ENCODE measurements around the gene FBXO21. TPM values are rescaled to one million over a fixed set of nuclear protein-coding genes. Genes with fewer than 3 reads are reported as not detected.

The FBXO21 gene
- total and polyA plus RNA-seq, 2 donors (not counting 1 experiment from before 2014, with no cell fraction given), result 31.3 to 81.3 TPM

DNA sequence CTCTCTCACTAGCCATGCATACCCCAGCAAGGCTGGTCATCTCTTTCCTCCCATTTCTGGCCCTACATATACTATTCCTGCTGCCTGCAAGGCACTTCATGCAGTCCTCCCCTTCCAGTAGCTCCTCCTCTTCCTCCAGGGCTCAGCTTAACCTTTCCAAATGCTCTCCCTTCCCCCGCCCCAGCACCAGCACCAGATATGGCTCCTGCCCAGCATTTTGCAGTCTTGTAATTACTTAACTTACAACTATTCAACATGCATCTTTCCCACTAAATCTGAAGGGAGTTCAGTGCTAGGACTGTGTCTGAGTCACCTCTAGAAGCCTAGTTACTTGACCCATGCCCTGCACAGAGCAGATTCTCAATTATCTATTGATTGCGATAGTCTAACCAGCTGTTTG, 1.8 kb upstream of the FBXO21 start:
- Histone ChIP-seq H2AFZ (ENCODE audit: low read length) (no peak overlapping the region), H3K4me1 (ENCODE audit: control insufficient read depth, extremely low read depth, insufficient read depth, low read length) (no peaks in the 10 kb centered on the region), H3K79me2 (ENCODE audit: control insufficient read depth, insufficient read depth, low read length) (peaks cover 14% of the 10 kb centered on the region), H4K20me1 (ENCODE audit: control insufficient read depth, extremely low read depth, insufficient read depth, low read length) (no peaks in the 10 kb centered on the region), H3K36me3 (ENCODE audit: control insufficient read depth, insufficient read depth, low read length) (no peaks in the 10 kb centered on the region), H3K9me3 (ENCODE audit: control insufficient read depth, insufficient read depth, low read depth, low read length) (no peaks in the 10 kb centered on the region), H3K27ac (ENCODE audit: insufficient read depth, low read length) (no peak overlapping the region), H3K9ac (ENCODE audit: insufficient read depth, low read length) (no peak overlapping the region), H3K4me3 (replicated peaks in 1 of 4; ENCODE audit: control extremely low read depth in 1 of 4, insufficient read depth in 1 of 4, low read depth in 3 of 4, low read length in 4 of 4) (no peak overlapping the region), H3K4me2 (ENCODE audit: extremely low read depth, insufficient read depth, low read length) (no peak overlapping the region), H3K27me3 (ENCODE audit: control insufficient read depth, insufficient read depth, low read length) (no peaks in the 10 kb centered on the region)
- TF ChIP-seq EZH2 (IDR thresholded peaks at IDR 0.05; ENCODE audit: low read length, missing control alignments), result no peak
- TF ChIP-seq, protein P1, sequence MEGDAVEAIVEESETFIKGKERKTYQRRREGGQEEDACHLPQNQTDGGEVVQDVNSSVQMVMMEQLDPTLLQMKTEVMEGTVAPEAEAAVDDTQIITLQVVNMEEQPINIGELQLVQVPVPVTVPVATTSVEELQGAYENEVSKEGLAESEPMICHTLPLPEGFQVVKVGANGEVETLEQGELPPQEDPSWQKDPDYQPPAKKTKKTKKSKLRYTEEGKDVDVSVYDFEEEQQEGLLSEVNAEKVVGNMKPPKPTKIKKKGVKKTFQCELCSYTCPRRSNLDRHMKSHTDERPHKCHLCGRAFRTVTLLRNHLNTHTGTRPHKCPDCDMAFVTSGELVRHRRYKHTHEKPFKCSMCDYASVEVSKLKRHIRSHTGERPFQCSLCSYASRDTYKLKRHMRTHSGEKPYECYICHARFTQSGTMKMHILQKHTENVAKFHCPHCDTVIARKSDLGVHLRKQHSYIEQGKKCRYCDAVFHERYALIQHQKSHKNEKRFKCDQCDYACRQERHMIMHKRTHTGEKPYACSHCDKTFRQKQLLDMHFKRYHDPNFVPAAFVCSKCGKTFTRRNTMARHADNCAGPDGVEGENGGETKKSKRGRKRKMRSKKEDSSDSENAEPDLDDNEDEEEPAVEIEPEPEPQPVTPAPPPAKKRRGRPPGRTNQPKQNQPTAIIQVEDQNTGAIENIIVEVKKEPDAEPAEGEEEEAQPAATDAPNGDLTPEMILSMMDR (conservative IDR thresholded peaks at IDR 0.05 in 1 of 2, IDR thresholded peaks at IDR 0.05 in 1 of 2; ENCODE audit: low read depth in 1 of 2, low read length in 2 of 2), result no peak
- no peak for DNase-seq (ENCODE audit: low read depth in 2 of 2)

DNA sequence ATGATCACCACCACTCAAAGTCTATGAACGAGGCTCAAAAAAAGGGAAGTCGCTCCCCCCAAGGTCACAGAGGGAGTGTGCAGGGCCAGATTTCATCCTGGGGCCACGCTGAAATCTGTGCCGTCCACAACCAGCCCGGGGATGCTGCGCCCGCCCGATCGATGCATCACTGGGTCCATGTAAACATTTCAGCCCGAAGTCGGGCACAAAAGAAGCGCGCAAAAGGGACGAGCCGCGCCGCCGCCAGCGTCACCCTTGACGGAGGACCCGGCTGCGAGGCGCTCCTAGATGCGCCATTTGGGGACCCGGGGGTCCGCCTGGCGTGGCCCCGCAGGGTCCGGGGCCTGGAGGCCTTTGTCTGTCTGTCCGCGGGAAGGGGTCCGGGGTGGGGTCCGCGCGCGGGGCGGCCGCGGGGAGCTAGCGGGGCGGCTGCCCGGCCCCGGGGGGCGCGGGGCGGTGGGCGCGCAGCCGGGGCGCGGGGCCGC, 503 bp downstream of the FBXO21 start:
- H3K4me1 ChIP-seq (ENCODE audit: control insufficient read depth, extremely low read depth, insufficient read depth, low read length), result no peaks in the 10 kb centered on the region
- peak overlapping the region; percentile 82 to 94 (median 84) for H3K4me3 ChIP-seq (replicated peaks in 1 of 4; ENCODE audit: control extremely low read depth in 1 of 4, insufficient read depth in 1 of 4, low read depth in 3 of 4, low read length in 4 of 4)
- peak; percentile 35 to 40 for DNase-seq (ENCODE audit: low read depth in 2 of 2)
- no peaks in the 10 kb centered on the region for H3K36me3 ChIP-seq (ENCODE audit: control insufficient read depth, insufficient read depth, low read length)
- peak overlapping the region; percentile 71 for H3K9ac ChIP-seq (ENCODE audit: insufficient read depth, low read length)
- peak overlapping the region; percentile 58 for H3K27ac ChIP-seq (ENCODE audit: insufficient read depth, low read length)
- H3K27me3 ChIP-seq (ENCODE audit: control insufficient read depth, insufficient read depth, low read length), result no peaks in the 10 kb centered on the region
- H3K9me3 ChIP-seq (ENCODE audit: control insufficient read depth, insufficient read depth, low read depth, low read length), result no peaks in the 10 kb centered on the region
- peak overlapping the region; percentile 96 for H3K4me2 ChIP-seq (ENCODE audit: extremely low read depth, insufficient read depth, low read length)
- peak overlapping the region; percentile 96 for H2AFZ ChIP-seq (ENCODE audit: low read length)
- no peak for TF ChIP-seq EZH2 (IDR thresholded peaks at IDR 0.05; ENCODE audit: low read length, missing control alignments)
- TF ChIP-seq, protein P1 (conservative IDR thresholded peaks at IDR 0.05 in 1 of 2, IDR thresholded peaks at IDR 0.05 in 1 of 2; ENCODE audit: low read depth in 1 of 2, low read length in 2 of 2), result no peak
- H4K20me1 ChIP-seq (ENCODE audit: control insufficient read depth, extremely low read depth, insufficient read depth, low read length), result no peaks in the 10 kb centered on the region
- H3K79me2 ChIP-seq (ENCODE audit: control insufficient read depth, insufficient read depth, low read length), result peaks cover 14% of the 10 kb centered on the region

DNA sequence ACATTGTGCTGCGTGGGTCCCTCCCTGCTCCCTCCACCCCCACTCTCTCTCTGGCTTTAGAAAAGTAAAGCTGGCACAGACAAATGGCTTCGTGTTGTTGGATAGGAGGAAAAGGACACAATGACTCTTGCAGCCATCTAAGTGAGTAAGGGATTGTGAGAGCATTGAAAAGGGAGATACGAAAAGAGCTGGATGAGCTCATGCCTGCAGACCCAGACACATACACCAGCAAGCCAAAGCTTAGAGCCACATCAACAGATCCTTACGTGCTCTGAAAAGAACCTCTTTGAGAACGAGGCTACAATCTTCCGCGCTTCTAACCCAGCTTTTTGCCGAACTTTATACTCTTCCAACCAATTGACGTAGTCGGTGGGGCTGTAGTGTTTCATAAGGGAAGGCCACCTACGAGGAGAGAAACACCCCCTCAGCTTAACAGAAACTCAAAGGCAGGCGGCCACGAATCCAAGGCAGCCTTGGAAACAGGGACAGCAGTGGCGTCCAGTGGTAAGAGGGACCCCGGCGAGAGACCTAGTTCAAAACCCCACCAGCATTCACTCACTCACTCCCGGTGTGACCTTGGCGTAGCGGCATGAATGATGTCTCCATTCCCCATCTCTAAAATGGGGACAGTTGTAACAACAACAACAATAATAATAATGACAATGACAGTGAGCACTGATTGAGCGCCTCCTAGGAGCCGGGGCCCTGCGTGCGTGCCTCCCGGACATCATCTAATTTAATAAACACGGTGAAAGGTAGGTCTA, 1.1 kb downstream of the FBXO21 start:
- Histone ChIP-seq H2AFZ (ENCODE audit: low read length) (peak overlapping the region; percentile 62), H3K4me3 (replicated peaks in 1 of 4; ENCODE audit: control extremely low read depth in 1 of 4, insufficient read depth in 1 of 4, low read depth in 3 of 4, low read length in 4 of 4) (peak overlapping the region; percentile 82 to 94 (median 84)), H3K9me3 (ENCODE audit: control insufficient read depth, insufficient read depth, low read depth, low read length) (no peaks in the 10 kb centered on the region), H3K9ac (ENCODE audit: insufficient read depth, low read length) (peak overlapping the region; percentile 71), H3K36me3 (ENCODE audit: control insufficient read depth, insufficient read depth, low read length) (no peaks in the 10 kb centered on the region), H3K27ac (ENCODE audit: insufficient read depth, low read length) (peak overlapping the region; percentile 58), H3K4me2 (ENCODE audit: extremely low read depth, insufficient read depth, low read length) (peak overlapping the region; percentile 96), H3K27me3 (ENCODE audit: control insufficient read depth, insufficient read depth, low read length) (no peaks in the 10 kb centered on the region), H3K79me2 (ENCODE audit: control insufficient read depth, insufficient read depth, low read length) (peaks cover 14% of the 10 kb centered on the region), H3K4me1 (ENCODE audit: control insufficient read depth, extremely low read depth, insufficient read depth, low read length) (no peaks in the 10 kb centered on the region), H4K20me1 (ENCODE audit: control insufficient read depth, extremely low read depth, insufficient read depth, low read length) (no peaks in the 10 kb centered on the region)
- peak; percentile 57 to 80 for DNase-seq (ENCODE audit: low read depth in 2 of 2)
- TF ChIP-seq, protein P1 (conservative IDR thresholded peaks at IDR 0.05 in 1 of 2, IDR thresholded peaks at IDR 0.05 in 1 of 2; ENCODE audit: low read depth in 1 of 2, low read length in 2 of 2), result no peak
- TF ChIP-seq EZH2 (IDR thresholded peaks at IDR 0.05; ENCODE audit: low read length, missing control alignments), result no peak
